Fibroblast of lung (primary cell): ENCODE measurements around the gene DNAJC12. TPM values are rescaled to one million over a fixed set of nuclear protein-coding genes. Genes with fewer than 3 reads are reported as not detected.

Experiments
- DNase-seq, 2 donors: peaks; one replicate each; pipeline versions ENCODE4 v3.0.0 to v3.0.0-alpha.2; 2010; ENCODE audit warnings: low read depth in 2 of 2
- H2AFZ ChIP-seq: 2 replicates; pipeline ENCODE4 v1.5.1; 2012; ENCODE audit warnings: low read length, control low read depth, inconsistent platforms
- H3K27ac ChIP-seq: 2 replicates; pipeline ENCODE4 v1.5.1; 2011; ENCODE audit warnings: low read length, control low read depth; ENCODE audit not compliant: insufficient read depth
- H3K27me3 ChIP-seq: 2 replicates; pipeline ENCODE4 v1.5.1; 2011; ENCODE audit warnings: mild to moderate bottlenecking, low read length; ENCODE audit not compliant: control insufficient read depth, insufficient read depth
- H3K36me3 ChIP-seq: 2 replicates; pipeline ENCODE4 v1.5.1; 2011; ENCODE audit warnings: low read length; ENCODE audit not compliant: control insufficient read depth, insufficient read depth
- H3K4me1 ChIP-seq: 2 replicates; pipeline ENCODE4 v1.5.1; 2011; ENCODE audit warnings: low read length; ENCODE audit not compliant: control insufficient read depth, insufficient read depth; ENCODE audit errors: extremely low read depth
- H3K4me2 ChIP-seq: 2 replicates; pipeline ENCODE4 v1.5.1; 2011; ENCODE audit warnings: low read length, control low read depth; ENCODE audit not compliant: insufficient read depth; ENCODE audit errors: extremely low read depth
- H3K4me3 ChIP-seq, 4 experiments: fragments of 200-600 bp in 1 of 4; sonication (generic) in 1 of 4; replicated peaks in 1 of 4; 2 replicates each; pipeline ENCODE4 v1.5.1; 2011 to 2016; ENCODE audit warnings: low read length in 4 of 4, low read depth in 3 of 4, mild to moderate bottlenecking in 3 of 4, control low read depth in 2 of 4, inconsistent platforms in 1 of 4, mixed read lengths in 1 of 4; ENCODE audit not compliant: insufficient read depth in 1 of 4; ENCODE audit errors: control extremely low read depth in 1 of 4
- H3K79me2 ChIP-seq: 2 replicates; pipeline ENCODE4 v1.5.1; 2012; ENCODE audit warnings: mild to moderate bottlenecking, low read length, inconsistent platforms; ENCODE audit not compliant: control insufficient read depth, insufficient read depth
- H3K9ac ChIP-seq: 2 replicates; pipeline ENCODE4 v1.5.1; 2011; ENCODE audit warnings: mild to moderate bottlenecking, low read length, control low read depth; ENCODE audit not compliant: insufficient read depth
- H3K9me3 ChIP-seq: 2 replicates; pipeline ENCODE4 v1.5.1; 2012; ENCODE audit warnings: low read depth, low read length; ENCODE audit not compliant: control insufficient read depth, insufficient read depth
- H4K20me1 ChIP-seq: 2 replicates; pipeline ENCODE4 v1.5.1; 2011; ENCODE audit warnings: low read length; ENCODE audit not compliant: control insufficient read depth, insufficient read depth; ENCODE audit errors: extremely low read depth
- CTCF ChIP-seq, 2 donors: IDR thresholded peaks in 1 of 2; conservative IDR thresholded peaks in 1 of 2; 1 replicate in 1 of 2; 2 replicates in 1 of 2; pipeline ENCODE4 v1.5.1; 2011 to 2012; ENCODE audit warnings: low read length in 2 of 2, control low read depth in 1 of 2, inconsistent platforms in 1 of 2, low read depth in 1 of 2, mild to moderate bottlenecking in 1 of 2
- EZH2 ChIP-seq: IDR thresholded peaks from 2 replicates; pipeline ENCODE4 v1.5.1; 2012; ENCODE audit warnings: low read length, control low read depth, mild to moderate bottlenecking; ENCODE audit errors: missing control alignments
- polyA minus RNA-seq: library from RNA; depleted of rRNA, polyadenylated mRNA; stranded (reverse); fragments of >200 nt; gene quantifications from 2 replicates; pipeline ENCODE4 v1.2.3, GENCODE V29; 2011; ENCODE audit warnings: low replicate concordance
- polyA plus RNA-seq, 2 donors: library from polyadenylated mRNA; depleted of rRNA in 1 of 2; stranded (reverse) in 1 of 2; unstranded in 1 of 2; fragments of >200 nt; gene quantifications; 2 replicates each; pipeline ENCODE4 v1.2.1, GENCODE V29; 2011 to 2012; ENCODE audit warnings: missing spikeins in 1 of 2
- total RNA-seq: library from RNA; depleted of rRNA; stranded (reverse); fragments of >200 nt; gene quantifications from 2 replicates; pipeline ENCODE4 v1.2.1, GENCODE V29; 2014

Gene DNAJC12
- total RNA-seq (1.8 and 3.9 TPM in 2 replicates), polyA plus RNA-seq (1.1 and 2.3 TPM in 2 replicates), polyA minus RNA-seq (2.0 TPM in 1 of 2 replicates, not detected in the other)
- 0.63 and 1.5 TPM in 2 replicates for polyA plus RNA-seq (2012)

- Histone ChIP-seq H3K36me3 (no peaks in the 10 kb centered on the region), H3K79me2 (no peaks in the 10 kb centered on the region), H4K20me1 (no peaks in the 10 kb centered on the region), H3K27ac (no peak within 1 kb of the TSS), H3K4me3 (peak within 1 kb of the TSS in 2 of 4 experiments; percentile 37 to 77), H3K9me3 (no peaks in the 10 kb centered on the region), H3K4me1 (no peaks in the 10 kb centered on the region), H3K4me2 (no peak within 1 kb of the TSS), H2AFZ (peak within 1 kb of the TSS; percentile 86), H3K27me3 (no peaks in the 10 kb centered on the region), H3K9ac (no peak within 1 kb of the TSS)
- no peak for TF ChIP-seq EZH2
- TF ChIP-seq CTCF (conservative IDR thresholded peaks at IDR 0.05 in 1 of 2, IDR thresholded peaks at IDR 0.05 in 1 of 2; ENCODE audit: low read depth in 1 of 2, low read length in 2 of 2) = no peak
- DNase-seq = peak; percentile 65 to 85
Observed at GRCh38 chr10:67837541-67838314, at the start of gene DNAJC12. Gene DNAJC12, minus strand, starts transcription at chr10:67838188. Its CDS starts 177 bp downstream, at chr10:67838011.

- H3K27ac ChIP-seq = peak overlapping the region; percentile 52
- no peak overlapping the region for H2AFZ ChIP-seq
- no peaks in the 10 kb centered on the region for H3K9me3 ChIP-seq
- TF ChIP-seq CTCF (conservative IDR thresholded peaks at IDR 0.05 in 1 of 2, IDR thresholded peaks at IDR 0.05 in 1 of 2; ENCODE audit: low read depth in 1 of 2, low read length in 2 of 2) (no peak), EZH2 (no peak)
- H3K79me2 ChIP-seq = peaks cover 26% of the 10 kb centered on the region
- no peaks in the 10 kb centered on the region for H3K27me3 ChIP-seq
- peaks cover 3% of the 10 kb centered on the region for H3K36me3 ChIP-seq
- peak overlapping the region; percentile 60 to 79 (median 74) for H3K4me3 ChIP-seq
- H3K4me1 ChIP-seq = peaks cover 2% of the 10 kb centered on the region
- H3K9ac ChIP-seq = peak overlapping the region; percentile 79
- H3K4me2 ChIP-seq = peak overlapping the region; percentile 84
- H4K20me1 ChIP-seq = no peaks in the 10 kb centered on the region
- DNase-seq = peak; percentile 71 to 82
Observed at GRCh38 chr10:67884842-67885670, 47.1 kb upstream of the DNAJC12 start.

GRCh38 chr10:67884313-67884841 lies 46.4 kb upstream of the DNAJC12 start, which contains the start of gene SIRT1:
Gene SIRT1, plus strand, starts transcription at chr10:67884656. Its CDS starts 66 bp downstream, at chr10:67884722.
- no peaks in the 10 kb centered on the region for H3K9me3 ChIP-seq
- H3K79me2 ChIP-seq = peaks cover 26% of the 10 kb centered on the region
- peak within 1 kb of the TSS; percentile 60 to 79 (median 74) for H3K4me3 ChIP-seq
- no peaks in the 10 kb centered on the region for H4K20me1 ChIP-seq
- H3K27ac ChIP-seq = peak within 1 kb of the TSS; percentile 52
- no peaks in the 10 kb centered on the region for H3K27me3 ChIP-seq
- peak within 1 kb of the TSS; percentile 79 for H3K9ac ChIP-seq
- H2AFZ ChIP-seq = peak within 1 kb of the TSS; percentile 73
- peak within 1 kb of the TSS; percentile 84 for H3K4me2 ChIP-seq
- peak; percentile 91 to 95 for DNase-seq
- H3K4me1 ChIP-seq = peaks cover 2% of the 10 kb centered on the region
- peaks cover 3% of the 10 kb centered on the region for H3K36me3 ChIP-seq
- TF ChIP-seq EZH2 = no peak
- TF ChIP-seq CTCF (conservative IDR thresholded peaks at IDR 0.05 in 1 of 2, IDR thresholded peaks at IDR 0.05 in 1 of 2; ENCODE audit: low read depth in 1 of 2, low read length in 2 of 2) = no peak
